ENCODE data around the gene MB. TPM values are rescaled to one million over a fixed set of nuclear protein-coding genes. Genes with fewer than 3 reads are reported as not detected.

The MB gene
- total and polyA plus RNA-seq, 4 donors: 1.3 to 3.1 (median 1.8) TPM

DNA sequence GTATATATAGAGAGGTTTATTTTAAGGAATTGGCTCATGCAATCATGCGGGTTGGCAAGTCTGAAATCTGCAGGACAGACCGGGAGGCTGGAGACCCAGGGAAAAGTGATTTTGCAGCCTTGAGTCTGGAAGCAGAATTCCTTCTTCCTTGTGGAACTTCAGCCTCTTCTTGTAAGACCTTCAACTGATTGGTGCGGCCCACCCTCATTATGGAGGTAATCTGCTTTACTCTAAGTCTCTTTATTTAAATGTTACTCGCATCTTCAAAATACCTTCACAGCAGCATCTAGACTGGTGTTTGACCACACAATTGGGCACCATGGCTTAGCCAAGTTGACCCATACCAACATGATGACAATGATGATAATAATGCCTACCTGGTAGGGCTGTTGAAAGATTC lies 17.8 kb downstream of the MB start:
- no peaks in the 10 kb centered on the region for H3K9me3 ChIP-seq (ENCODE audit: control insufficient read depth in 4 of 4, insufficient read depth in 3 of 4, low read length in 3 of 4)
- DNase-seq: no peak
- H3K9ac ChIP-seq (ENCODE audit: insufficient read depth in 1 of 2, low read length in 2 of 2): no peak overlapping the region
- peaks cover 0 to 7% (median 0%) of the 10 kb centered on the region in 5 donors for H3K4me1 ChIP-seq (ENCODE audit: control insufficient read depth in 5 of 5, insufficient read depth in 5 of 5, low read length in 5 of 5)
- H3K27me3 ChIP-seq (ENCODE audit: control insufficient read depth in 3 of 3, insufficient read depth in 3 of 3, low read length in 2 of 3): no peaks in the 10 kb centered on the region
- ATAC-seq (ENCODE audit: insufficient read depth, low FRiP score): no peak
- no peaks in the 10 kb centered on the region for H3K36me3 ChIP-seq (ENCODE audit: control insufficient read depth in 4 of 4, insufficient read depth in 4 of 4, low read length in 4 of 4)
- no peak for TF ChIP-seq CTCF (IDR thresholded peaks at IDR 0.05; ENCODE audit: control extremely low read depth, extremely low read depth)
- WGBS, 2 donors: 91 to 95% methylated on average over 4 of the region's 4 CpGs
- peak overlapping the region in 1 of 2 donors; percentile 60 for H3K27ac ChIP-seq (ENCODE audit: low read depth in 1 of 2, low read length in 1 of 2)
- H3K4me3 ChIP-seq: no peak overlapping the region

GRCh38 chr22:35598396-35598710 lies 18.8 kb downstream of the MB start:
- Histone ChIP-seq H3K4me1 (ENCODE audit: control insufficient read depth in 5 of 5, insufficient read depth in 5 of 5, low read length in 5 of 5) (peaks cover 0 to 12% (median 4%) of the 10 kb centered on the region in 5 donors), H3K9ac (ENCODE audit: insufficient read depth in 1 of 2, low read length in 2 of 2) (no peak overlapping the region), H3K27ac (ENCODE audit: low read depth in 1 of 2, low read length in 1 of 2) (peak overlapping the region in 1 of 2 donors; percentile 55), H3K9me3 (ENCODE audit: control insufficient read depth in 4 of 4, insufficient read depth in 3 of 4, low read length in 3 of 4) (no peaks in the 10 kb centered on the region), H3K27me3 (ENCODE audit: control insufficient read depth in 3 of 3, insufficient read depth in 3 of 3, low read length in 2 of 3) (no peaks in the 10 kb centered on the region), H3K4me3 (no peak overlapping the region), H3K36me3 (ENCODE audit: control insufficient read depth in 4 of 4, insufficient read depth in 4 of 4, low read length in 4 of 4) (no peaks in the 10 kb centered on the region)
- ATAC-seq (ENCODE audit: insufficient read depth, low FRiP score) (no peak), DNase-seq (no peak)
- 61 to 89% methylated on average over 4 of the region's 4 CpGs for WGBS, 2 donors
- no peak for TF ChIP-seq CTCF (IDR thresholded peaks at IDR 0.05; ENCODE audit: control extremely low read depth, extremely low read depth)

DNA sequence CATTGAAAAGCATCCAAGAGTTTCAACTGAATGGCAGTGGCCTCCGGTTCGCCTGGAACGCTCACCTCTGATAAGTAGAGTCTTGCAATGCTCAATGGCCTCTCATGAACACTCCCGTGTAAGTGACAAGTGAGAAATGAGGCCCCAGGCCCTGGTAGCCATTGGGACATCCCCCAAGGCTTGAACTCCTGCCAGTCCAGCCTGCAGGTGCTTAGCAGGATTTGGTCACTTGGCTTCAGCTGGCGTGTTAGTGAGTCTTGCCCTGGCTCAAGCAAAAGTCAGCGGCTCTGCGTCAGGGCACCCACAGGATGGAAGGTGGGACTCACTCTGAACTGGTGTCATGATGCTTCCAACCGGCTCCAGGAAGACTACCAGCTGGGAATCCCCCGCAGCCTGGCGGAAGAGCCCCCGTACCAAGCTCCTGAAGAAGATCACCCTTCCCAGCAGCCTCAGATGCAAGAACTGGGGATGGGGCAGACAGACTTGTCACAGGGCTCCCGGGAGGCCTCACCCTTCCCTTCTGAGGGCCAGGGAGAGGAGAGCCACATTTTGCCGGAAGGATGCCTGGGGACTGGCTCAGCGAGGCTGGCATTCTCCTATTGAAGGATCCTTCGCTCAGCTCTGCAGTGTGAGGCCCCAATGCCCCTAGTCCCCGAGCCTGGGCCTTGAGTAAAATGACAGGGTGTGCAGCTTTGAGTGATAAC lies 19.3 kb downstream of the MB start:
- no peak overlapping the region for H3K4me3 ChIP-seq

More for the DNA sequence above, 19.3 kb downstream of the MB start:
- no peak for TF ChIP-seq CTCF (IDR thresholded peaks at IDR 0.05; ENCODE audit: control extremely low read depth, extremely low read depth)
- DNase-seq (no peak), ATAC-seq (ENCODE audit: insufficient read depth, low FRiP score) (no peak)
- Histone ChIP-seq H3K9ac (ENCODE audit: insufficient read depth in 1 of 2, low read length in 2 of 2) (no peak overlapping the region), H3K27ac (ENCODE audit: low read depth in 1 of 2, low read length in 1 of 2) (peak overlapping the region in 1 of 2 donors; percentile 55), H3K4me1 (ENCODE audit: control insufficient read depth in 5 of 5, insufficient read depth in 5 of 5, low read length in 5 of 5) (peaks cover 0 to 17% (median 5%) of the 10 kb centered on the region in 5 donors), H3K36me3 (ENCODE audit: control insufficient read depth in 4 of 4, insufficient read depth in 4 of 4, low read length in 4 of 4) (no peaks in the 10 kb centered on the region), H3K27me3 (ENCODE audit: control insufficient read depth in 3 of 3, insufficient read depth in 3 of 3, low read length in 2 of 3) (no peaks in the 10 kb centered on the region), H3K9me3 (ENCODE audit: control insufficient read depth in 4 of 4, insufficient read depth in 3 of 4, low read length in 3 of 4) (no peaks in the 10 kb centered on the region)
- 77 to 81% methylated on average over 16 of the region's 16 CpGs for WGBS, 2 donors
